ENCODE data around the gene PLPP3.

PLPP3 gene

DNA sequence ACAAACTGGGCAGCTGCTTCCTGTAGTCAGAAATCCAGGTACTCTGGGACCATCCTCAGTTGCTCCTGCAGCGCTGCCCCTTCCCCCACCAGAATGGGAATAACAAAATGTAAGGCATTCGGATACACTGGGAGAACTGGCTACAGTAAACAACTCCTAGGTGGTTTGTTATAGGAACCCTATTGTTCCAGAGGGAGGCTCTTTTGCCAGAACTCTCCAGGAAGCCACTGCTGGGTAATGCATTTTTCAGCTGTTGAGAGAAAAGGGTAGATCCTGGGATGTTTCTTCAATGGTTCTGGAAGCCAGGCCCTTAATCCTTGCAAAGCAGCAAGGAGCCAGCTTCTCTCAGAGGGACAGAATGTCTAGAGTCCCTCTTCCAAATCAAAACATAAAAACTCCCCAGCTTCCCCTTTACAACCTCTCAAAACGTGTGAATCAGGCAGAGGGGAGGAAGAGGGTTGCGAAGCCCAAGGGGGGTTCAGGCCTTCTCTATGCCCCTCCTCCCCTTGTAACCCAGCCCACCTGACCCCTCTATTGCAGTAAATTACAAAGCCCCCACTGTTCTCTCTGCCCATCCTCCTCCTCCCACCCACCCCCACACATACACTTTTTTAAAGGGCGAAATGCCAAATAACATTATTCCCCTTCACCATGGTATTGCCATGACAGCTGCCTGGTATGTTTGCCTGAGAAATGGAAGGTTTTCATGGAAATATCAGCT, 29.1 kb downstream of the PLPP3 start:
- no peak for DNase-seq (ENCODE audit: low spot score)
- TF ChIP-seq, protein P1, sequence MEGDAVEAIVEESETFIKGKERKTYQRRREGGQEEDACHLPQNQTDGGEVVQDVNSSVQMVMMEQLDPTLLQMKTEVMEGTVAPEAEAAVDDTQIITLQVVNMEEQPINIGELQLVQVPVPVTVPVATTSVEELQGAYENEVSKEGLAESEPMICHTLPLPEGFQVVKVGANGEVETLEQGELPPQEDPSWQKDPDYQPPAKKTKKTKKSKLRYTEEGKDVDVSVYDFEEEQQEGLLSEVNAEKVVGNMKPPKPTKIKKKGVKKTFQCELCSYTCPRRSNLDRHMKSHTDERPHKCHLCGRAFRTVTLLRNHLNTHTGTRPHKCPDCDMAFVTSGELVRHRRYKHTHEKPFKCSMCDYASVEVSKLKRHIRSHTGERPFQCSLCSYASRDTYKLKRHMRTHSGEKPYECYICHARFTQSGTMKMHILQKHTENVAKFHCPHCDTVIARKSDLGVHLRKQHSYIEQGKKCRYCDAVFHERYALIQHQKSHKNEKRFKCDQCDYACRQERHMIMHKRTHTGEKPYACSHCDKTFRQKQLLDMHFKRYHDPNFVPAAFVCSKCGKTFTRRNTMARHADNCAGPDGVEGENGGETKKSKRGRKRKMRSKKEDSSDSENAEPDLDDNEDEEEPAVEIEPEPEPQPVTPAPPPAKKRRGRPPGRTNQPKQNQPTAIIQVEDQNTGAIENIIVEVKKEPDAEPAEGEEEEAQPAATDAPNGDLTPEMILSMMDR (IDR thresholded peaks at IDR 0.05; ENCODE audit: extremely low read depth, insufficient read depth, missing control alignments) = no peak
- in situ Hi-C loops (cut with MboI; ENCODE audit: low pct_unique_long_range_greater_than_20kb, low sequenced_read_pairs, unreplicated experiment) = no loop called here

DNA sequence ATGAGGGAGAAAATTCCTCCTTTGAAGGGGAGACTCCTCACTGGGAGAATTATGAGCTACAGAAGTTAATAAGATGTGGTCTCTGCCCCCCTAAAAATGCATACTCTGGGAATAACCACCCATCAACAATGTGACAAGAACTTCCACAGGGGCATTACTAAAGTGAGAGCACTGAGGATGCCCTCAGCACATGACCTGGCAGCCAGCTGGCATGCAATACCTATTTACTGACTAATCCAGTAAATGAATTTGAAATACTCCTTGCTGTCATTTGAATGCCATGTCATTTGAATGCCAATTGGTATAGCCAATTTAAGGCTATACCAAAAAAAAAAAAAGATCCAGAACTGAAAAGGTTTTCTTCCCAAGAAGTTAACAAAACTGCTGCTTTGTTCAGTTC, 30.8 kb downstream of the PLPP3 start:
- in situ Hi-C loops (cut with MboI; ENCODE audit: low pct_unique_long_range_greater_than_20kb, low sequenced_read_pairs, unreplicated experiment) = no loop called here
- TF ChIP-seq, protein P1 (IDR thresholded peaks at IDR 0.05; ENCODE audit: extremely low read depth, insufficient read depth, missing control alignments) = no peak
- DNase-seq (ENCODE audit: low spot score) = no peak

DNA sequence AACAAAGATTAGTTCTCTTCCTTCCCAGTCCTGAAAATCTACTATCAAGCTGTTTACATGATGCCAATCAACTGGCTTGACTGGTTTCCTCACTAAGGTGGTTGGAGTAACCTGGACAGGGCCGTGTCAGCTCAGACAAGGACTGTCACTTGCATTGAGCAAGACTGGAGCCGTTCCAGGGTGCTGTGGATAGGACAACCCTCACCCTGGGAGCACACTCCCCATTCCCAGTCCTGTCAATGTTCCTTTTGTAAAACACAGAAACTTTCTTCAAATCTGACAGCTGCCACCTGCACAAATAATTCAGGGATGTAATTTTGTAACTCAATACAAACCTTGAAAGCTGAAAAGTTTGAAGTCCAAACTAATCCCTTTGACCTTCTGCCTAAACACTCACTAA, 31.4 kb downstream of the PLPP3 start:
- TF ChIP-seq, protein P1 (IDR thresholded peaks at IDR 0.05; ENCODE audit: extremely low read depth, insufficient read depth, missing control alignments) = no peak
- no peak for DNase-seq (ENCODE audit: low spot score)
- in situ Hi-C loops (cut with MboI; ENCODE audit: low pct_unique_long_range_greater_than_20kb, low sequenced_read_pairs, unreplicated experiment) = no loop called here

DNA sequence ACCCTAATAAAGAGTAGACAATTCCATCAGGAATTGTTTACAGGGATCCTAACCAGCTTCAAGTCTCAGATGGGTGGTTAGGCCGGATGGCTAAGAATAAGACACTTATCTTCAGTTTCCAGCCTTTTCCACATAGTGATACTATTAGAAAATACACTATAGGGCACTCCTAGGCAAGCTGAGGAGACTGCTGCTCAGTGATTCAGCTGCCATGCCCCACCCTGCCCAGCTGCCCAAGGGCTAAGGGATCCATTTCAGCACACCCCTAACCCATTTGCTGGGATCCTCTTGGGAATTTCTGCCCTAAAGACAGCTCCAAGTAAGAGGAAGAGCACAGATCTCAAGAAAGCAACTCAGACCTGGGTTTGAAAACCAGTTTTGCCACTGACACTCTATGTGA, 31.9 kb downstream of the PLPP3 start:
- DNase-seq (ENCODE audit: low spot score) = no peak
- TF ChIP-seq, protein P1 (IDR thresholded peaks at IDR 0.05; ENCODE audit: extremely low read depth, insufficient read depth, missing control alignments) = no peak
- in situ Hi-C loops (cut with MboI; ENCODE audit: low pct_unique_long_range_greater_than_20kb, low sequenced_read_pairs, unreplicated experiment) = no loop called here

DNA sequence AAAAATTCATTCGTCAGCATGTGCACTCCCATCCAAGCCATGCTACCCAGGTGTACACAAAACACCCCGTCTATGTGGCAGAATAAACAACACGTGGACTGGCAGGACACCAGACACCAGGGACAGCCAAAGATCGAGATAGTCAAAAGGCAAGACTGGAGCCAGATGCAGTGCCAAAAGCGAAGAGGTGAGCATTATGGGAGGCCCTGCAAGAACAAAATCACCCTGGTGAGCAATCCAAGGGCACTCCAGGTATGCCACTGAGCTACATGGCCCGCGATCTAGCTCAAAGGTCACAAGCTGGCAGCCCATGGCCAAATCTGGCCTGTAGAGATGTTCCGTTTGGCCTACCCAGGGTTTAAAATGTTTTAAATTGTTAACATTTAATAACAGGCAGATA, 33.7 kb downstream of the PLPP3 start:
- DNase-seq (ENCODE audit: low spot score) = no peak
- in situ Hi-C loops (cut with MboI; ENCODE audit: low pct_unique_long_range_greater_than_20kb, low sequenced_read_pairs, unreplicated experiment) = no loop called here
- TF ChIP-seq, protein P1 (IDR thresholded peaks at IDR 0.05; ENCODE audit: extremely low read depth, insufficient read depth, missing control alignments) = no peak

DNA sequence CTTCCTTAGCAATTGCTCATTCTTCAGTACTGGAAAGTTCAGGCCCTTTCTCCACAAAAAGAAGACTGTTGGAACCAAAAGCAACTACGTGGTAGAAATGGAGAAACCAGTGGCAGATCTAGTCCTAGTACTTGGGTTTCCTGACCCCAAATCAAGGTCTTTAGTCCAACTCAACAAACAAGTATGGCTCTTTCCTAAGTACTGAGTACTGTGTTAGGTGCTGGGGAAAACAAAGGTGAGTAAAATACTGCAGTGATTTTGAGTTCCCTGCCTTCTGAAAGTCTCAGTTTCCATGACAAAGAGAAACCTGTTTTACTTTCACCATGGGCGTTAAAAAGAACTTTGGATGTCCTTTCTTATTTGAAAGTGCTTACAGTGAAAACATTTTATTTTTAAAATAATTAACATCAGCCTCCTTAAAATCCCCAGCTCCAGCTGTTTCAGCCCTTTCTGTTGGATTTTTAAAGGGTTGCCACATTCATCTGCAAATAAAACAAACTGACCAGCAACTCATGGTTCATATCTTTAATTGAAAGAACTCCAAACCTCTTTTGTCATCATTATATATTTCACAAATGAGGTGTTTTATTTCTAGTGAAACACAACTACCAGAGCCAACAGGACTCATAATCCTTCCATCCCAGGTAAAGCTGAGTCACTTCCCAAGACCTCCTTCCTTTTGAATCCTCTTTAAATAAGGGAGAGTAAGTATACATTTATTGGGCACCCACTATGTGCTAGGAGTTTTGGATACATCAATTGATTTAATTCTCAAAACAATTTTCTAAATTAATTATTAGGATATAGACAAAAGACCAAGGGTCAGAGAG, 35.4 kb downstream of the PLPP3 start:
- in situ Hi-C loops (cut with MboI; ENCODE audit: low pct_unique_long_range_greater_than_20kb, low sequenced_read_pairs, unreplicated experiment) = no loop called here
- no peak for DNase-seq (ENCODE audit: low spot score)
- TF ChIP-seq, protein P1 (IDR thresholded peaks at IDR 0.05; ENCODE audit: extremely low read depth, insufficient read depth, missing control alignments) = no peak

Data from GM13977 (cell line).